MCF 10A (cell line): ENCODE data around the gene TUNAR. TPM values are rescaled to one million over a fixed set of nuclear protein-coding genes. Genes with fewer than 3 reads are reported as not detected.

ENCODE experiments used
- BruUV-seq: library from RNA; stranded (reverse); fragments of 400-500 nt; replicated peaks from 2 replicates; lab custom pipeline; 2021; lab: Mats Ljungman, UMichigan
- CTCF ChIA-PET: fragments of 300-600 bp; sonication (Branson Sonifier 250); formaldehyde crosslinking; extraction: SDS; loops from one replicate; lab custom pipeline; 2021; ENCODE audit warnings: antibody characterized with exemption, inconsistent platforms; lab: Yijun Ruan, JAX
- POLR2A ChIA-PET: fragments of 300-600, 350-650 bp; sonication (Branson Sonifier 250); formaldehyde crosslinking; extraction: SDS; loops from one replicate; lab custom pipeline; 2020; ENCODE audit warnings: antibody characterized with exemption, inconsistent platforms; lab: Yijun Ruan, JAX
- DNase-seq: peaks from one replicate; pipeline ENCODE4 v3.0.0-alpha.2; 2018; ENCODE audit not compliant: unreplicated experiment
- H3K27ac Mint-ChIP-seq: one replicate; pipeline ENCODE4 v1.8.0; 2022; ENCODE audit warnings: mild to moderate bottlenecking, low read depth, mixed read lengths; ENCODE audit not compliant: unreplicated experiment
- H3K27me3 Mint-ChIP-seq: one replicate; pipeline ENCODE4 v1.8.0; 2022; ENCODE audit warnings: mixed read lengths; ENCODE audit not compliant: insufficient read depth, unreplicated experiment
- H3K36me3 Mint-ChIP-seq: one replicate; pipeline ENCODE4 v1.8.0; 2022; ENCODE audit warnings: mild to moderate bottlenecking, moderate library complexity, mixed read lengths; ENCODE audit not compliant: insufficient read depth, unreplicated experiment
- H3K4me1 Mint-ChIP-seq: one replicate; pipeline ENCODE4 v1.8.0; 2022; ENCODE audit warnings: mixed read lengths; ENCODE audit not compliant: insufficient read depth, unreplicated experiment
- H3K4me3 Mint-ChIP-seq: one replicate; pipeline ENCODE4 v1.8.0; 2022; ENCODE audit warnings: mild to moderate bottlenecking, moderate library complexity, mixed read lengths; ENCODE audit not compliant: unreplicated experiment
- H3K9me3 Mint-ChIP-seq: one replicate; pipeline ENCODE4 v1.8.0; 2022; ENCODE audit warnings: mixed read lengths; ENCODE audit not compliant: unreplicated experiment
- CTCF ChIP-seq: fragments of 200-600 bp; IDR thresholded peaks from one replicate; pipeline ENCODE4 v1.8.0; 2022; ENCODE audit warnings: antibody characterized with exemption, mild to moderate bottlenecking; ENCODE audit not compliant: unreplicated experiment
- intact Hi-C: fragments of 100-400 bp; cut with micrococcal nuclease; formaldehyde crosslinking; loops from 2 replicates; pipeline ENCODE4 v1.14.1; 2022
- total RNA-seq: library from RNA; stranded (reverse); gene quantifications from 2 replicates; pipeline ENCODE4 v1.2.3, GENCODE V29; 2022

Gene TUNAR
- total RNA-seq, 1 experiment from 2014 or later, result not detected

- H3K4me1 Mint-ChIP-seq, result no peaks in the 10 kb centered on the region
- no TSS peak for BruUV-seq
- CTCF ChIA-PET, result no interaction called here
- TF ChIP-seq CTCF, result no peak
- DNase-seq, result peak; percentile 6
- intact Hi-C loops, result no loop called here
- no peaks in the 10 kb centered on the region for H3K9me3 Mint-ChIP-seq
- peaks cover 32% of the 10 kb centered on the region for H3K27me3 Mint-ChIP-seq
- POLR2A ChIA-PET, result no interaction called here
- no peak overlapping the region for H3K4me3 Mint-ChIP-seq
- no peak overlapping the region for H3K27ac Mint-ChIP-seq
- H3K36me3 Mint-ChIP-seq, result no peaks in the 10 kb centered on the region
Measured at GRCh38 chr14:95841668-95842067, 35.0 kb upstream of the TUNAR start.

DNA sequence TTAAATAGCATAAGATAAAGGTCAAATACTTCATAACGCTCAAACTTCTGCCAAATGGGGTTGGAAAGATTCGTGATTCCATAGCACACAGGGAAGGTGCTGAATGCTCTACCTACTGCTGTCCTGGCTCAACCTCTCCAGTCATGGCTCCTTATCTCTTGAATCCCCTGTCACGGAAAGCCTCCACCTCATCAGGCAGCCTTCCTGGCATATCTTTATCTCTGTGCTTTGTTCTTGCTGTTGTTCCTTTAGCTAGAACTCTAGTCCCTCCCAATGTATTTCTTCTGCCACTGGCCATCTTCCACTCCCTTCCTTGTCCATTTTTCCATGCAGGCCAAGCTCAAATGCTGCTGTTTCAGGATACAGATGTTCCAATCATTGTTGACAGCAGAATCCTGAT, 26.9 kb upstream of the TUNAR start:
- no TSS peak for BruUV-seq
- peaks cover 77% of the 10 kb centered on the region for H3K27me3 Mint-ChIP-seq
- intact Hi-C loops, result no loop called here
- H3K4me1 Mint-ChIP-seq, result no peaks in the 10 kb centered on the region
- no peaks in the 10 kb centered on the region for H3K36me3 Mint-ChIP-seq
- no peak overlapping the region for H3K4me3 Mint-ChIP-seq
- H3K27ac Mint-ChIP-seq, result no peak overlapping the region
- CTCF ChIA-PET, result interaction anchor here (0.9 kb wide), 1 partner anchor 76 kb away, joined by 3 read pairs; no protein-coding TSS in a partner anchor
- no peaks in the 10 kb centered on the region for H3K9me3 Mint-ChIP-seq
- no peak for DNase-seq
- TF ChIP-seq CTCF, result no peak
- POLR2A ChIA-PET, result no interaction called here

DNA sequence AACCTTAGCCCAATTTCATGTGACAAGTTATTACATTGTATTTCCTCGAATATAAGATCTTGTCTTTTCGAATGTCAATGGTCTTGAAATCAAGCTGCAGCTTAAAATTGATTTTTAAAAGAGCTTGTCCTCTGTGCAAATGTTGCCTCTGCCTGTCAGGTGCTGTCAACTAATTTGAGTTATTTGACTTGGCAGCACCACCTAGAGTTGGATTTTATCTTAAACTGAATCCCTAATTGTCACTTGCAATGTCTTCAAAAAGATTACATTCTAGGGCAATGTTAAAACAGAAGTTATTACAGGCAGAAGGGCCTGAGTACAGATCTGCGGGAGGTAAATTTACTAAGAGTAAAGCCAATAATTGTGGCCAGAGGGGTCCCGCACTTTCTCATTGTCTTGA, 26.2 kb upstream of the TUNAR start:
- no peak overlapping the region for H3K4me3 Mint-ChIP-seq
- intact Hi-C loops, result no loop called here
- no TSS peak for BruUV-seq
- no peaks in the 10 kb centered on the region for H3K9me3 Mint-ChIP-seq
- no peaks in the 10 kb centered on the region for H3K4me1 Mint-ChIP-seq
- peaks cover 70% of the 10 kb centered on the region for H3K27me3 Mint-ChIP-seq
- H3K27ac Mint-ChIP-seq, result no peak overlapping the region
- no peaks in the 10 kb centered on the region for H3K36me3 Mint-ChIP-seq
- ChIA-PET CTCF (interaction anchor here (0.6 to 0.9 kb wide), 4 partner anchors 12 to 567 kb away, joined by 3 to 4 read pairs (median 3); no protein-coding TSS in a partner anchor), POLR2A (no interaction called here)
- DNase-seq, result no peak
- no peak for TF ChIP-seq CTCF

- DNase-seq, result no peak
- intact Hi-C loops, result no loop called here
- ChIA-PET POLR2A (no interaction called here), CTCF (interaction anchor here (0.6 kb wide), 1 partner anchor 154 kb away, joined by 4 read pairs; no protein-coding TSS in a partner anchor)
- BruUV-seq, result no TSS peak
- Mint-ChIP-seq H3K27me3 (peaks cover 50% of the 10 kb centered on the region), H3K9me3 (no peaks in the 10 kb centered on the region), H3K4me3 (no peak overlapping the region), H3K4me1 (no peaks in the 10 kb centered on the region), H3K36me3 (no peaks in the 10 kb centered on the region), H3K27ac (no peak overlapping the region)
- TF ChIP-seq CTCF, result no peak
Measured at GRCh38 chr14:95855606-95856005, 21.0 kb upstream of the TUNAR start.
